Measurements from ENCODE around the gene NEAT1.
"Not testable (repeated sequence)": the region's sequence is repeated elsewhere in the genome, so short reads cannot be mapped to it uniquely, and the experiment has no call there.

NEAT1 gene

DNA sequence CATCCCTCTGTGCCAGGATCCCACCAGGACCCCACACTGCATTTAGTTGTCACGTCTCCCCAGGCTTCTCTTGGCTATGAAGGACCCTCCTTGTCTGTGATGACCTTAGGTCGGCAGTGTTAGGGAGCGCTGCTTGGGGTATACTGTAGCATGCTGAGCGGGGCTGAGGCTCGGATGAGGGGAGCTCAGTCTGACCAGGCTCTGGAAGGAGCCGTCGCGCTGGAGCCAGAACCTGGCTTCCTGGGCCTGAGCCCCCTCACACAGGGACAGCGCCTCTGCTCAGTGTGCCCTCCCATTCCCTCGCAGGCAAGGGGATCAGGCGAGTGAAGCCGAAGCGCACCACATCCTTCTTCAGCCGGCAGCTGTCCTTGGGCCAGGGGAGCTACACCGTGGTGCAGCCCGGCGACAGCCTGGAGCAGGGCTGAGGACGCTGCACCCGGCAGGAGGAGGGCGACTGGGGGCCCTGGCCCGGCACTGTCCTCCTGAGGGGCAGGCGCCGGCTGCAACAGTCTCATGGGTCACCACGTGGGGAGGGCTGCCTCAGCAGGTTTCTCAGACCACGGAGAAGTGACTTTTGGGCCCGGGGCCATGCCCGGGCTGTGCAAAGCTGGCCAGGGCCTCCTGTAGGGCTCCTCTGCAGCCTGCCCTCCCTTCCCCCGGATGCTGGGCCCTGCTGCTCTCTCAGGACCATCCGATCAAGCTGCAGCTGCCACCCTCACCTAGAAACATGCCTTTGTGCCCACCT lies 11.5 kb upstream of the NEAT1 start:
- H3K36me3 ChIP-seq (ENCODE audit: control insufficient read depth in 1 of 2, insufficient read depth in 2 of 2, low read length in 2 of 2) = peaks cover 10 to 45% of the 10 kb centered on the region in 2 donors
- H3K27me3 ChIP-seq (ENCODE audit: control insufficient read depth in 1 of 2, insufficient read depth in 2 of 2, low read length in 2 of 2) = no peaks in the 10 kb centered on the region
- H3K27ac ChIP-seq (ENCODE audit: low read depth, low read length) = no peak overlapping the region
- H3K4me3 ChIP-seq (ENCODE audit: low read depth in 1 of 2, low read length in 2 of 2) = no peak overlapping the region
- no peak overlapping the region for H3K9ac ChIP-seq (ENCODE audit: low read depth in 1 of 2, low read length in 2 of 2)
- peaks cover 6 to 11% of the 10 kb centered on the region in 2 donors for H3K4me1 ChIP-seq (ENCODE audit: control insufficient read depth in 1 of 2, insufficient read depth in 2 of 2, low read length in 2 of 2)
- H3K9me3 ChIP-seq (ENCODE audit: control insufficient read depth in 1 of 2, low read length in 2 of 2) = no peaks in the 10 kb centered on the region

DNA sequence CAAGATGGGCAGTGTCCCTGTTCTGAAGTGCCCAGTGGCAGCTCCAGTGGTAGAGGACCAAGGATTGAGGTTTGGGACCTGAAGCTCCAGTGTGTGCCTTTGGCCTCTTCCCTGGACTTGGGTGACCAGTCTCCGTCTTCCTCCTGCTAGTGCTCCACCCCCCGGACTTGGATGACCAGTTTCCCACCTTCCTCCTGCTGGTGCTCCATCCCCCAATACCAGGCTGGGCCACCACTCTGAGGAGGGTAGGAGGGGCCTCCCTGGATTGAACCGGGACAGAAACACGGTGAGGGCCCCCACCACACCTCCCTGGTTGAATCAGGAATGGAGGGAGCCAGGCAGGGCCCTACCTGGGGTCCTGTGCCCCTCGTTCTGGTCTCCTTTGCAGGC lies 10.9 kb upstream of the NEAT1 start:
- peaks cover 10 to 17% of the 10 kb centered on the region in 2 donors for H3K4me1 ChIP-seq (ENCODE audit: control insufficient read depth in 1 of 2, insufficient read depth in 2 of 2, low read length in 2 of 2)
- H3K27ac ChIP-seq (ENCODE audit: low read depth, low read length) = no peak overlapping the region
- H3K27me3 ChIP-seq (ENCODE audit: control insufficient read depth in 1 of 2, insufficient read depth in 2 of 2, low read length in 2 of 2) = no peaks in the 10 kb centered on the region
- H3K4me3 ChIP-seq (ENCODE audit: low read depth in 1 of 2, low read length in 2 of 2) = no peak overlapping the region
- peaks cover 10 to 45% of the 10 kb centered on the region in 2 donors for H3K36me3 ChIP-seq (ENCODE audit: control insufficient read depth in 1 of 2, insufficient read depth in 2 of 2, low read length in 2 of 2)
- no peak overlapping the region for H3K9ac ChIP-seq (ENCODE audit: low read depth in 1 of 2, low read length in 2 of 2)
- no peaks in the 10 kb centered on the region for H3K9me3 ChIP-seq (ENCODE audit: control insufficient read depth in 1 of 2, low read length in 2 of 2)

DNA sequence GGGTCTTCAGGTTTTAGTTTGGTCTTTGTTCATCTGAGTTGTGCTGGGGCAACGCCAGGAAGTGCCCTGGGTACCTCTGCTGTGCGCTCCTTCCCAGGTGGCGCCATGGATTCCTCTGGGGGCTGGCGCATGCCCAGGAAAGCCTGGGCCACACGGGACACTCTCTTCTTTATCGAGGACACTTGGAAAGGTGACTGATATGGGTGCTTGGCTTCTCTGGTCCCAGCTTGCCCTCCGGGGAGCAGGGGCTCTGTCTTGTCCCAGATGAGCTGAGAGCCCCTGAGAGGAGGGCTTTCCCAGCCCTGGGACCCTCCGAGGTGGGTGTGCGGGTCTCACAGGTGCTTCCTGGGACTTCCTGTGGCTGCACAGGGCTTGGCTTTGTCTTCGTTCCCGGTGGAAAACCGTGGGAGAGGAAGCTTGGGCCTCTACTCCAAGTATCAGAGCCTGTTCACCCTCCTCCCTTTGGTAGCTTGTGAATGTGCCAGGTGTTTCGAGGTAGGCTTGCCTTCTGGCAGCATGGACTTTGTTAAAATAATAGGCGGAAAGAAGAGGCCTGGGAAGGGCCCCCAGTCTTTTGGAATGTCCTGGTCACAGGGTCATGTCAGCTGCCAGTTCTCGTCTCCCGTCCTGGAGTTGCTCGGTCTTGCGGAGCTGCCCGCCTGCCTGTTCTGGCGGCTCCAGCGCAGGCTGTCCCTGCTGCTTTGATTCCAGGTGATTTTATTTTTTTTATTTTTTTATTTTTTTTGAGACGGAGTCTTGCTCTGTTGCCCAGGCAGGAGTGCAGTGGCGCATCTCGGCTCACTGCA lies 10.1 kb upstream of the NEAT1 start:
- no peak overlapping the region for H3K9ac ChIP-seq (ENCODE audit: low read depth in 1 of 2, low read length in 2 of 2)
- H3K4me3 ChIP-seq (ENCODE audit: low read depth in 1 of 2, low read length in 2 of 2) = no peak overlapping the region
- no peaks in the 10 kb centered on the region for H3K9me3 ChIP-seq (ENCODE audit: control insufficient read depth in 1 of 2, low read length in 2 of 2)
- peaks cover 18 to 25% of the 10 kb centered on the region in 2 donors for H3K4me1 ChIP-seq (ENCODE audit: control insufficient read depth in 1 of 2, insufficient read depth in 2 of 2, low read length in 2 of 2)
- H3K36me3 ChIP-seq (ENCODE audit: control insufficient read depth in 1 of 2, insufficient read depth in 2 of 2, low read length in 2 of 2) = peaks cover 10 to 45% of the 10 kb centered on the region in 2 donors
- H3K27ac ChIP-seq (ENCODE audit: low read depth, low read length) = peak overlapping the region; percentile 10
- no peaks in the 10 kb centered on the region for H3K27me3 ChIP-seq (ENCODE audit: control insufficient read depth in 1 of 2, insufficient read depth in 2 of 2, low read length in 2 of 2)

DNA sequence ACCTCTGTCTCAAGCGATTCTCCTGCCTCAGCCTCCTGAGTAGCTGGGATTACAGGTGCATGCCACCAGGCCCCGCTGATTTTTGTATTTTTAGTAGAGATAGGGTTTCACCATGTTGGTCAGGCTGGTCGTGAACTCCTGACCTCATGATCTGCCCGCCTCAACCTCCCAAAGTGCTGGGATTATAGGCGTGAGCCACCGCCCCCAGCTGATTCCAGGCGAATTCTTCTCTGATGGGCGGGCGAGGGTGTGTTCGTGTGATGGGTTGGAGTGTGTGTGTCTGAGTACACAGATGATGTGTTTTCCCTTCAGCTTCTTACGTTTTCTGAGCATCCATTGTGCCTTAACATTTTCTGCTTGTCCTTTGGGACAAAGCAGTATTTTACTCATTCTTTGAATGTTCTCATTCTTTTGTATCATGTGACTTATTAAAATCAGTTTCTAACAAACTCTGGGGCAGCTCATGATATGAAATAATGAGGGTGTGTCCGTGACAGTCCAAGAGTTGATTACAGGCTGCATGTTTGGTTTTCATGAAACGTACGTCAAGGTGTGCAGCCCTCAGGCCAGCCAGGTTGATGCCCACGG lies 9.4 kb upstream of the NEAT1 start:
- H3K9ac ChIP-seq (ENCODE audit: low read depth in 1 of 2, low read length in 2 of 2); H3K27me3 ChIP-seq (ENCODE audit: control insufficient read depth in 1 of 2, insufficient read depth in 2 of 2, low read length in 2 of 2); H3K27ac ChIP-seq (ENCODE audit: low read depth, low read length); H3K4me3 ChIP-seq (ENCODE audit: low read depth in 1 of 2, low read length in 2 of 2); H3K9me3 ChIP-seq (ENCODE audit: control insufficient read depth in 1 of 2, low read length in 2 of 2): not testable (repeated sequence)
- Histone ChIP-seq H3K36me3 (ENCODE audit: control insufficient read depth in 1 of 2, insufficient read depth in 2 of 2, low read length in 2 of 2) (peaks cover 10 to 45% of the 10 kb centered on the region in 2 donors), H3K4me1 (ENCODE audit: control insufficient read depth in 1 of 2, insufficient read depth in 2 of 2, low read length in 2 of 2) (peaks cover 25 to 32% of the 10 kb centered on the region in 2 donors)

DNA sequence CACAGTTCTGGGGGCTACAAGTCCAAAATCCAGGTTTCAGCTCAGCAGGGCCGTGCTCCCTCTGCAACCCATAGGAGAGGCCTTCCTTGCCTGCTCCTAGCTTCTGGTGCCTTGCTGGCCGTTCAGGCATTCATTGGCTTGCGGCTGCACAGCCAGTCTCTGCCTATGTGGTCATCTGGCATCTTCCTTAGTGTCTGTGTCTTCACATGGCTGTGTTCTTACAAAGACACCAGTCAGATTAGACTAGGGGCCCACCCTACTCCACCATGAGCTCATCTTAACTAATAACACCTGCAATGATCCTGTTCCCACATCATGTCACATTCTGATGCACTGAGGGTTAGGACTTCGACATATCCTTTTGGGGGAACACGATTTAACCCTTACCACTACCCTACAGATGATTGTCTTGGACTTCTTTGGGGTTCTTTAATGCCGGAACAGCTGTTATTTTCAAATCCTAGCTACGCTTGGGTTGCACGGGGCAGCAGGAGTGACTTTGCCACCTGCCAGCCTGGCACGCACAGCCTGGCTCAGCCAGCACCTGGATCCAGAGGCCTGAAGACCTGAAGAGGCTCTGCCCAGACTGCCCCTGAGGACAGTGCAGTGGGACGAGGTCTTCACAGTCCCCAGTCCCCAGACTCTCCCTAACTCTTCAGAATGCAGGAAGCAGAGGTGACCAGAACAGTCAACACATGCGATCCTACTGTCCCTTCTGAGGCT lies 7.7 kb upstream of the NEAT1 start:
- peaks cover 42 to 48% of the 10 kb centered on the region in 2 donors for H3K4me1 ChIP-seq (ENCODE audit: control insufficient read depth in 1 of 2, insufficient read depth in 2 of 2, low read length in 2 of 2)
- H3K9me3 ChIP-seq (ENCODE audit: control insufficient read depth in 1 of 2, low read length in 2 of 2) = no peaks in the 10 kb centered on the region
- no peak overlapping the region for H3K4me3 ChIP-seq (ENCODE audit: low read depth in 1 of 2, low read length in 2 of 2)
- peaks cover 4 to 30% of the 10 kb centered on the region in 2 donors for H3K36me3 ChIP-seq (ENCODE audit: control insufficient read depth in 1 of 2, insufficient read depth in 2 of 2, low read length in 2 of 2)
- H3K27ac ChIP-seq (ENCODE audit: low read depth, low read length) = no peak overlapping the region
- H3K9ac ChIP-seq (ENCODE audit: low read depth in 1 of 2, low read length in 2 of 2) = no peak overlapping the region
- no peaks in the 10 kb centered on the region for H3K27me3 ChIP-seq (ENCODE audit: control insufficient read depth in 1 of 2, insufficient read depth in 2 of 2, low read length in 2 of 2)

DNA sequence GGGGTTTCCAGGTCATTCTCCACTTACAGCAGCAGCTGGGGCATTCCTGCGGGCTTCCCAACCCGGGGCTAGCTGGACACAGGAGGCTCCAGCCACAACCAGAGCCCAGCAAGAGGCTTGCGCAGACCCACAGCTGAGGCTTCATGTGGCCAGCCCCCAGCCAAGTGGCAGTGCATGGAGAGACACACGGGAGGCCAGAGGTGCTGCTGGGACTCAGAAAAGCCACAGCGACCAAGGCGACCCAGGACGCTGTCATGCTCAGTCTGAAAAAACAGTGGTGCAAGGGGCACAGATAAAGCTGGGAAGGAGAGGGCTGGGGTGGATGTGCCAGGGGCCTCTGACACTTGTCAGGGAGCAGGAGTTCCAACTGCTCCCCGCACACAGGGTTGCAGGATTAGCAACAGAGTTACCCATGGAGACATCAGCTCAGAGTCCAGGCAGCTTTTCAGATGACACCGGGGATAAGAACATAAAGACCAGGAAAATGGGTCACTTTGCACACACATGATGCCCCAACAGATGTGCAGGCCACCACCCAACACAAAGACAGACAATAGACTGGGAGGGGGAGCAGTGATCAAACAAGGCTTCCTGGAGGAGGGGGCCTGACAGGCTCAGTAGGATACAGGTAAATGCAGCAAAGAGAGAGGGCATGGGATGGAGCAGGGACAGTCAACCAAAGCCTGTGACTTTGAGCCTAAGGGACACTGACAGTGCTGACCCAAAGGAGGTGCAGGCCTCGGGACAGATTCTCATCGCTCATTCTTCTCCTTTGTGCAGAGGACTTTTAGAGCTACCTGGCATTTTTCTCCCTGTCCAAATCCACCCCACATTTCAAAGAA lies 6.9 kb upstream of the NEAT1 start:
- H3K4me1 ChIP-seq (ENCODE audit: control insufficient read depth in 1 of 2, insufficient read depth in 2 of 2, low read length in 2 of 2) = peaks cover 50 to 56% of the 10 kb centered on the region in 2 donors
- H3K27me3 ChIP-seq (ENCODE audit: control insufficient read depth in 1 of 2, insufficient read depth in 2 of 2, low read length in 2 of 2) = no peaks in the 10 kb centered on the region
- no peaks in the 10 kb centered on the region for H3K9me3 ChIP-seq (ENCODE audit: control insufficient read depth in 1 of 2, low read length in 2 of 2)
- H3K27ac ChIP-seq (ENCODE audit: low read depth, low read length) = no peak overlapping the region
- peaks cover 4 to 26% of the 10 kb centered on the region in 2 donors for H3K36me3 ChIP-seq (ENCODE audit: control insufficient read depth in 1 of 2, insufficient read depth in 2 of 2, low read length in 2 of 2)
- H3K4me3 ChIP-seq (ENCODE audit: low read depth in 1 of 2, low read length in 2 of 2) = peak overlapping the region; percentile 41 to 65
- peak overlapping the region; percentile 97 to 100 for H3K9ac ChIP-seq (ENCODE audit: low read depth in 1 of 2, low read length in 2 of 2)

DNA sequence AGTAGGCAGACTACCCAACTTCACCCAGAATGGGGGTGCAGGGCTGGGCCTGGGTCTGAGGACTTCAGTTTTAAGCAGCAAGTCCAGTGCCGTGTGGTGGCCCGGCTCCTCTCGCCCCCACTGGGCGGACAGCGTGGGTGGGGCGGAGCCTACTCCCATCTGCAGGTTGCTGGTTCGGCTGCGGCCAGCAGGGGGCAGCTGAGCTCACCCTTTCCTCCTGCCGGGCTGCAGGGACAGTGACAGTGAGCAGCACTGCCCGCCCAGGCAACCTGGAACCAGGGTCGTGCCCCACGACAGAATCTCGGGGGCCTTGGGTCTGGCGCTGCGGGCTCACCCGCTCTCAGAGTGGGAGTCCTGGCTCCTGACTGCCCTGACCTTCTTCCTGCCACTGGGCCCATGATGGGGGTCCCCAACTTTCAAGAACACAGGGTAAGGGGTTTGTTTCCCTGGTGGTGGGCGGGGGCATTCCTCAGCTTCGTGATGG lies 6.2 kb upstream of the NEAT1 start:
- Histone ChIP-seq H3K27ac (ENCODE audit: low read depth, low read length) (peak overlapping the region; percentile 100), H3K4me3 (ENCODE audit: low read depth in 1 of 2, low read length in 2 of 2) (peak overlapping the region; percentile 41 to 65), H3K27me3 (ENCODE audit: control insufficient read depth in 1 of 2, insufficient read depth in 2 of 2, low read length in 2 of 2) (no peaks in the 10 kb centered on the region), H3K9me3 (ENCODE audit: control insufficient read depth in 1 of 2, low read length in 2 of 2) (no peaks in the 10 kb centered on the region), H3K36me3 (ENCODE audit: control insufficient read depth in 1 of 2, insufficient read depth in 2 of 2, low read length in 2 of 2) (peaks cover 3 to 20% of the 10 kb centered on the region in 2 donors), H3K9ac (ENCODE audit: low read depth in 1 of 2, low read length in 2 of 2) (peak overlapping the region; percentile 97 to 100), H3K4me1 (ENCODE audit: control insufficient read depth in 1 of 2, insufficient read depth in 2 of 2, low read length in 2 of 2) (peaks cover 56 to 62% of the 10 kb centered on the region in 2 donors)

DNA sequence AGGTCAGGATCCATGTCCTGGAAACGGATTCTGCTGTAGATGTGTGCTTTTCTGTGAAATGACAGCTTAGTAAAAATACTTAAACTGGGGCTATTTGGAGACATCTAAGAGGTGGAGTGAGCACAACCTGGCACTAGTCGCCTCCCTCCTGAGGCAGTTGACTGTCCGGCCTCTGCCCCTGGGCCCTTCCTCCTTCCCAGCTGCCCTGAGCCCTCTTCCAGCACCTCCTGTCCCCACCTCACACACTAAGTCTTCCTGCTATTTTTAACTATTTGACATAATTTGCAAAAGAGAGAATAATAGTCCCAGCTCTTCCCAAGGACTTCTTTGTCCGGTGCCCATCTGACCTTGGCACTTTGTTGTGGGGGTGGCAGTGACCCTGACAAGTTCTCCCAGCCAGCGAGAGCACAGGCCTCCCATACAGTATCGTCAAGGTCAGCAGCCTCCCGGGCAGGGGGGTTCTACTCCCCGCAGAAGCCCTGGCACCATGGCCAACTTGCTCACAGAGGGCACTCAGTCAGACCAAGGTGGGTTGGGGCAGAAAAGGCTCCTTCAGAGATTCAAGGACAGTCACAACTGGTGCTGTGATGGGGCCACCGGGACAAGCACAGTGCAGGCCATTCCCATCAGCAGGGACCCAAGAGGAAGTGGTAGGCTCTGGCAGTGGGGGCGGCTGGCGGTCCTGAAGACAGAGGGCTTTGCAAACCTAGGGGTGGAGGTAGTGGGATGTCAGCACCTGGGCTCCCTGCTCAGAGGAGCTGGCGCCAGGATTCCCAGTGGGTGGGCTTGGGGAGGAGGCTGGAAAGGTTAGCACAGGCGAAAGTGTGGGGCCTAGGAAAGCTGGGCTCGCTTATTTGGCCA lies 5.5 kb upstream of the NEAT1 start:
- no peaks in the 10 kb centered on the region for H3K9me3 ChIP-seq (ENCODE audit: control insufficient read depth in 1 of 2, low read length in 2 of 2)
- peak overlapping the region; percentile 97 to 100 for H3K9ac ChIP-seq (ENCODE audit: low read depth in 1 of 2, low read length in 2 of 2)
- H3K4me1 ChIP-seq (ENCODE audit: control insufficient read depth in 1 of 2, insufficient read depth in 2 of 2, low read length in 2 of 2) = peaks cover 58 to 68% of the 10 kb centered on the region in 2 donors
- peak overlapping the region; percentile 100 for H3K27ac ChIP-seq (ENCODE audit: low read depth, low read length)
- no peaks in the 10 kb centered on the region for H3K27me3 ChIP-seq (ENCODE audit: control insufficient read depth in 1 of 2, insufficient read depth in 2 of 2, low read length in 2 of 2)
- H3K36me3 ChIP-seq (ENCODE audit: control insufficient read depth in 1 of 2, insufficient read depth in 2 of 2, low read length in 2 of 2) = peaks cover 0 to 13% of the 10 kb centered on the region in 2 donors
- H3K4me3 ChIP-seq (ENCODE audit: low read depth in 1 of 2, low read length in 2 of 2) = peak overlapping the region; percentile 41 to 65
